HG02798 (cell line): ENCODE results near the gene PATL2.
"Not testable (repeated sequence)": the region's sequence is repeated elsewhere in the genome, so short reads cannot be mapped to it uniquely, and the experiment has no call there.

ENCODE experiments used
- ATAC-seq: cut with Tn5 transposase; IDR thresholded peaks from one replicate; pipeline ENCODE4 v1.9.1; 2021; ENCODE audit warnings: mild to moderate bottlenecking; ENCODE audit not compliant: unreplicated experiment, poor library complexity

The PATL2 gene

DNA sequence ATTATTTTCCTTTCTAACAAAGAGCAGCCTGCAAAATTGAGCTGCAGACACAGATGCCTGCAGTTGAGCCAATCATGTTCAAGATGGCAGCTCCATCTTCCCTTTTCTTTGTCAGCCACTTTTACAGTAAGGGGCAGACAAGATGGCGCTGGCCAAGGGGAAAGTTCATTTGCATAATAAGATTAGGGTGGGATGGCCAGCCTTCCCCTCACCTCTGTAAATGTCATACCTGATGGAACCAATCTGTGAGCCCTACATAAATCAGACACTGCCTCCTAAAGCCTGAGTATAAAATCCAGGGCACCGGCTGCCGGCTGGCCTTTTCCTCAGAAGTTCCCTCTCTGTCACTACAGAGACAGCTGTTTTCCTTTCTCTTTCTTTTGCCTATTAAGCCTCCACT lies 15.8 kb downstream of the PATL2 start:
- ATAC-seq, result no peak

DNA sequence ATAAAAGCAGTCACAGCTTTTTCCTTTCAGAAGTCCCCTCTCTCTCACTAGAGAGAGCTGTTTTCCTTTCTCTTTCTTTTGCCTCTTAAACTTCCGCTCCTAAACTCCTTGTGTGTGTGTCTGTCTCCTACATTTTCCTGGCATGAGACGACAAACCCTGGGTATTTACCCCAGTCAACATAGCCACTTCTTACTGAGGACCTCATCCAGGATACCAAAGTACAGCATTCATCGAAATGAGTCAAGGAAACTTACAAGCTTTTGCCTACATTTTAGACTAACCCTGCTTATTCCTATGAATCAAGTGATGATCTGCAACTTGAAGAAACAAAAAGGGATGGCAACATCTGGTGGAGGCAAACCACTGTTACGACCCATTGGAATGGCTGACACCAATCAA lies 16.7 kb downstream of the PATL2 start:
- ATAC-seq, result no peak

DNA sequence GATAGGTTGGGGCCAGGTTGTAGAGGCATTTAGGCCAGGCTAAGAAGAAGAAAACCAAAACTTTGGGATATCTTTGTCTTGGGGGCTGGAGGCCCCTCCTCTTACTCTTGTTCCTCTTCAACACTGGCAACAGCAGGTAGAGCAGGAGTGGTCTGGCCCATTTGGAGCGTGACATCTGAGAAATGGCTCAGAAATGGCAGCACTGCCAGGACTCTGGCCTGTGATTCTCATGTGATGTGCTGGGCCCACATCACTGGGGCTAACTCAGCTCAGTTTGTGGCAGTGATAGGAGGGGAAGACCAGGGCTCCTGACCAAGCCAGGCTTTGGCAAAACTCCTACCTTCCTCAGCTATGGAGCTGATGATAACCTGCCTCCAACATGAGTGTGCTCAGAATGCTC lies 18.5 kb downstream of the PATL2 start:
- ATAC-seq, result no peak

DNA sequence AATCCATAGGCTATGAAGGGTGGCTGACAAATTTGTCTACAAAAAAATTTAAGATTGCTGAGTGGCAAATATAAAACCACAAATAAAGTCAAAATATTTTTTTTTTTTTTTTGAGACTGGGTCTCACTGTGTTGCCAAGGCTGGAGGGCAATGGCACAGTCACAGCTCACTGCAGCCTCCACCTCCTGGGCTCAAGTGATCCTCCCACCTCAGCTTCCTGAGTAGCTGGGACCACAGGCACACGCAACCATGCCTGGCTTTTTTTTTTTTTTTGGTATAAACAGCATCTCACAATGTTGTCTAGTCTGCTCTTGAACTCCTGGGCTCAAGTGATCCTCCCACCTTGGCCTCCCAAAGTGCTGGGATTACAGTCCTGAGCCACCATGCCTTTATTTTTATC lies 20.9 kb downstream of the PATL2 start:
- ATAC-seq, result not testable (repeated sequence)

DNA sequence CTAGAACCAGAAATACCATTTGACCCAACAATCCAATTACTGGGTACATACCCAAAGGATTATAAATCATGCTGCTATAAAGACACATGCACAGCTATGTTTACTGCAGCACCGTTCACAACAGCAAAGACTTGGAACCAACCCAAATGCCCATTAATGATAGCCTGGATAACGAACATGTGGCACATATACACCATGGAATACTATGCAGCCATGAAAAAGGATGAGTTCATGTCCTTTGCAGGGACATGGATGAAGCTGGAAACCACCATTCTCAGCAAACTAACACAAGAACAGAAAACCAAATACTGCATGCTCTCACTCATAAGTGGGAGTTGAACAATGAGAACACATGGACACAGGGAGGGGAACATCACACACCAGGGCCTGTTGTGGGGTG lies 21.8 kb downstream of the PATL2 start:
- not testable (repeated sequence) for ATAC-seq

DNA sequence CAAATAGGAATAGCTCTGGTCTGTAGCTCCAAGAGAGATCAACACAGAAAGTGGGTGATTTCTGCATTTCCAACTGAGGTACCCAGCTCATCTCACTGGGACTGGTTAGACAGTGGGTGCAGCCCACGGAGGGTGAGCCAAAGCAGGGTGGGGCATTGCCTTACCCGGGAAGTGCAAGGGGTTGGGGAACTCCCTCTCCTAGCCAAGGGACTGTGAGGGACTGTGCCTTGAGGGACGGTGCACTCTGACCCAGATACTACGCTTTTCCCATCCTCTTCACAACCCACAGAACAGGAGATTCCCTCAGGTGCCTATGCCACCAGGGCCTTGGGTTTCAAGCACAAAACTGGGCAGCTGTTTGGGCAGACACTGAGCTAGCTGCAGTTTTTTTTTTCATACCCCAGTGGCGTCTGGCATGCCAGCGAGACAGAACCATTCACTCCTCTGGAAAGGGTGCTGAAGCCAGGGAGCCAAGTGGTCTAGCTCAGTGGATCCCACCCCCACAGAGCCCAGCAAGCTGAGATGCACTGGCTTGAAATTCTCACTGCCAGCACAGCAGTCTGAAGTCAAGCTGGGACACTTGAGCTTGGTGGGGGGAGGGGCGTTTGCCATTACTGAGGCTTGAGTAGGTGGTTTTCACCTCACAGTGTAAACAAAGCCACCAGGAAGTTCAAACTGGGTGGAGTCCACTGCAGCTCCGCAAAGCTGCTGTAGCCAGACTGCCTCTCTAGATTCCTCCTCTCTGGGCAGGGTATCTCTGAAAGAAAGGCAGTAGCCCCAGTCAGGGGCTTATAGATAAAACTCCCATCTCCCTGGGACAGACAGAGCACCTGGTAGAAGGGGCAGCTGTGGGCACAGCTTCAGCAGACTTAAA lies 28.1 kb downstream of the PATL2 start:
- not testable (repeated sequence) for ATAC-seq

DNA sequence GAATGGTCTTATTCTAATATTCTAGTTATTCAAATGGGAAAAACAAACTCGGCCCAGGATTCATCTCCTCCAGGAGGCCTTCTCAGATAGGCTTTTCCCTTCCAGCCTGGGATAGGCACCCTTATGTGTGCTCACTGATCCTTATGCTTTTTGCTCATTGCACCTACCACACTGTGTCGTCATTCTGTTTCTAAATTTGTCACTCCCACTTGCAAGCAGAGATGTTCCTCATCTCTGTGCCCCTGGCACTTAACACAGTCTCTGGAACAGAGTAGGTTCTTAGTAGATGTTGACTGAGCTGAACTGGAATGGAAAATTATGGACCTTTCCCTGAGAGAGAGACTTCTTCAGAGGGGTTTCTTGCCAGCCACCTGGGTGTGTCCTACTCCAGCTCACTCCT lies 28.9 kb downstream of the PATL2 start:
- ATAC-seq, result no peak

DNA sequence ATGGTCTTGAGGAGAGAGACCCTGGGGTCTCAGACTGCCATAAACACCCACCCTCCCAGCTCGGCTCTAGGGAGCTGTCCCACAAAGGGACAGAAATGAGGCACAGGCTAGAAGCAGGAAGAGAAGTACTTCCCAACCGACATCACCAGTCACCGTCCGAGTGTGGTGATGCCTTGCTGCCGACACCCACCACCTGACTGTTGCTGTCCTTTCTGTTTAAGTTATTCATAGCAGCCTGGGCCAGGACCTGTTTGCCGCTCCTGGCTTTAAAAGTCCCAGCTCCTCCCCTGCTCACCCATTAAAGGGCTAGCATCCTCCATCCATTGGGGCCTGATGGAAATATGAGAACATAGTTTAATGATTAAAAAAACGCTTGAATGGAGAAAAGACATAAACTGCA lies 34.4 kb downstream of the PATL2 start:
- ATAC-seq, result no peak

DNA sequence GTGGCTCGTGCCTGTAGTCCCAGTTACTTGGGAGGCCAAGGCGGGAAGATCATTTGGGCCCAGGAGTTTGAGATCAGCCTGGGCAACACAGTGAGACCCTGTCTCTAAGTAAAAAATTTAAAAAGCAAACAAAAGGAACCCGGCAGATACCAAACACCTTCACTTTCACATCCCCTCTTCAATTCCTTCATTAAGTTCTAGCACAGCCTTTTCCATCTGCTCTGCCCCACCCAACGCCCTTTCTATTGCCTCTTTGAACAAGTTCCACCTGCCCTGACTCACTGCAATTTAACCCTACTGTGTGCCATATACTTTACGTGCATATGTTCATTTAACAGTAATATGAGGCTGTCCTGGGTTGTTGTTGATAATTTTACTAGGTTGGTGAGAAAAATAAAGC lies 35.2 kb downstream of the PATL2 start:
- ATAC-seq, result no peak

DNA sequence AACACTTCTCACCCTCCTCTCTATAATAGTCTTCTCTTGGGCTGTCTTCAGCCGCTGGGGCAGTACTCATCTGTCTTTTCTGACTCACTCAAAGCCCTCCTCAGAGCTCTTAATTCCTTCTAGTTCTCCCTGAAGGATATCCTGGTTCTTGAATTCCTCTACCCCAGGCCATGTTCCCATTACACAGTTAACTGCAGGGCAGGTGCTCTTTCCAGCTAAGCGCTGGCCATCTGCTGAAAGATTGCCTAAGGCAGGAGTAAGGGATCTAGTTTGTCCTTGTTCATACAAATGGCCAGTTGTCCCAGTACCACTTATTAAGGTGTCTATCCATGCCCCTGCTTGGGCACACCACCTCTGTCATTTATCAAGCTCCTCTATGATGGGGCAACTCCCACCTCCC lies 37.5 kb downstream of the PATL2 start:
- no peak for ATAC-seq

DNA sequence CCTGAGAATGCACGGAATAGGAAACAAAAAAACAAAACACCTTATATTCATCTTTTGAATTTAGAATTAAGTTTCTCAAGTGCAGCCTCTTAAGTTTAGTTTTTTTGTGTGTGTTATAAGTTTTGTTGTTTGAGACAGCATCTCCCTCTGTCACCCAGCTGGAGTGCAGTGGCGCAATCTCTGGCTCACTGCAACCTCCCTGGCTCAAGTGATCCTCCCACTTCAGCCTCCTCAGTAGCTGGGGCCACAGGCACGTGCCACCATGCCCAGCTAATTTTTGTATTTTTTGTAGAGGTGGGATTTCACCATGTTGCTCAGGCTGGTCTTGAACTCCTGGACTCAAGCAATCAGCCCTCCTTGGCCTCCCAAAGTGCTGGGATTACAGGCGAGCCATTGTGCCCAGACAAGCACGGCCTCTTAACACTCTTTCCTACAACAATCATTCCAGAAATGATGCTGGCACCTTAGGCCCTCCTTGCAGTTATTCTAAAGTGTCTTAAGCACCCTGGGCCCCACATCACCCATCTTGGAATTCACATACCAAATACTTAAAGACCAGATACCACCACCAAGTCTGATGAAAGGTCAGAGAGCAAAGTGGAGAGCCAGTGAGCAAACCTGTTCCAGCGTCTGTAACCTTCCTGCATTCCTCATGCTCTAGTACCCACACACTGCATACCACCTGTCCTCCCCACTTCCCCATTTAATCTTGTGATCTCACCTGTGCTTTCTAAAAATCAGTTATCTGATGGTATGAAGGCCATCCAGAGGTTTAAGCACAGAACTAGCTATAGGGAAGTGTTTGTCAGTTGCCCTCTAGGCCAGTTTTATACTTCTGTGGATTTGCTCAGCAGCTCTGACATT lies 40.8 kb downstream of the PATL2 start:
- ATAC-seq, result no peak

DNA sequence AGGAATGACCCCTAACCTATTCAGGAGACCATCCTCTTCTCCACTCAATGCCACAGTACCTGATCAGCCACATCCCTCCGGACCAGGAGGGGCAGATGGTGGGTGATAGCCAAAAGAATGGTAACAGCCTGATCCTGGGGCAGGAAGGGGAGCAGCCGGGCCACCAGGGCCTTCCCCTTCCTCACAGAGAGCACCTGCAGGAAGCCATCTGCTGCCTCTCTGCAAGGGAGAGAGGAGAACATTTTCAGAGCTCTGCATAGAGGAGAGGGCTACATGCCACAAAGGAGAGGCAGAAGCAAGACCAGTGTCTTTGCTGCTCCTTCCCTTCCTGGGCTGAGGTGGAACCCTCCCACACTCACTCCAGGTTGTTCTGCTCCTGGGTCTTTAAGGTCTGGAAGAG lies 42.2 kb downstream of the PATL2 start:
- no peak for ATAC-seq

DNA sequence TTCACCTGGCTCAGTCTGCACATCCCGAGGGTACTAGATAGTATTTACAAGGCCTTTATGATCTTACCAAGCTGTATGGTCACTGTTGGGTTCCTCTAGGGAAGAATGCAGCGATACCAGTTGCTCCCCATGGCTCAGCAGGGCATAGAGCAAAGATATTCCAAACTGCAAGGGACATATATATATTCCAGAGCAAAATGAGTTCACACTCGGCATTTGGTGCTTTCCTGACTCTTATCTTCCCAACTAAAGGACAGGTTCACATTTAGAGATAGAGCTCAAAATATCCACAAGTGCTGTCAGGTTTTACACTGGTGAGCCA lies 44.1 kb downstream of the PATL2 start:
- ATAC-seq, result no peak

DNA sequence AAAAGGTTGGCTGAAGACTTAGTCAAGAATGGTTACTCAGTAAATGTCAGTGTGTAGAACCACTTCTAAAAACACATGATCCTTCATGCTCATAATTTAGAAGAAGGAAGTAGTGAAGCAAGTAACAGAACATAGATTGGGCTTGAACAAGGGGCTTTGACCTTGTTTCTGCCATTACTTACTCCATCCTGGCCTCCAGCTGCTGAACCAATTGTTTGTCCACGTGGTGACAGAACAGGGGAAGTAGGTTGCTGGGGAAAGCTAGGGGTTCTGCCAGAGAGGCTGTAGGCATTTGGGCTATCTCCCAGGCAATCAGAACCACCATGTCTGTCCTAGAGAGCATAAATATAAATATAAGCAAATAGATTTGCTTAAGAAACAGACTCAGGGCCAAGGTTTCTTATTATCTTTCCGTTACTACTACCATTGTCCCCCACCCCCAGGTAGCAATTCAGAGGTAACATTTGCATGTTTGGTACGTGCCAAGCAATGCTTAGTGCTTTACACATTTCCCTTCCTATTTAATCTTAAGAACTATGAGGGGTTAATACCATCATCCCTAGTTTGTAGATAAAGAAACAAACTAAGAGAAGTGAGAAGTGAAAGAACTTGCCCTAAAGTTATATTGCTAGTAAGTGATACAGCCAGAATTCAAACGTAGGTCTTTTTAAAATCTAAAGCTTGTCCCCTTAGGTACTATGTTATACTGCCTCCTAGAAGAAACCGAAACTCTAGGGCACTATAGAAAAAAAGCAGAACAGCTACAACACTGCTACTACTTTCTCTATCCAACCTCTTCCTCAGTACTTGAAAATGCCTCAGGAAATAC lies 44.7 kb downstream of the PATL2 start:
- no peak for ATAC-seq

DNA sequence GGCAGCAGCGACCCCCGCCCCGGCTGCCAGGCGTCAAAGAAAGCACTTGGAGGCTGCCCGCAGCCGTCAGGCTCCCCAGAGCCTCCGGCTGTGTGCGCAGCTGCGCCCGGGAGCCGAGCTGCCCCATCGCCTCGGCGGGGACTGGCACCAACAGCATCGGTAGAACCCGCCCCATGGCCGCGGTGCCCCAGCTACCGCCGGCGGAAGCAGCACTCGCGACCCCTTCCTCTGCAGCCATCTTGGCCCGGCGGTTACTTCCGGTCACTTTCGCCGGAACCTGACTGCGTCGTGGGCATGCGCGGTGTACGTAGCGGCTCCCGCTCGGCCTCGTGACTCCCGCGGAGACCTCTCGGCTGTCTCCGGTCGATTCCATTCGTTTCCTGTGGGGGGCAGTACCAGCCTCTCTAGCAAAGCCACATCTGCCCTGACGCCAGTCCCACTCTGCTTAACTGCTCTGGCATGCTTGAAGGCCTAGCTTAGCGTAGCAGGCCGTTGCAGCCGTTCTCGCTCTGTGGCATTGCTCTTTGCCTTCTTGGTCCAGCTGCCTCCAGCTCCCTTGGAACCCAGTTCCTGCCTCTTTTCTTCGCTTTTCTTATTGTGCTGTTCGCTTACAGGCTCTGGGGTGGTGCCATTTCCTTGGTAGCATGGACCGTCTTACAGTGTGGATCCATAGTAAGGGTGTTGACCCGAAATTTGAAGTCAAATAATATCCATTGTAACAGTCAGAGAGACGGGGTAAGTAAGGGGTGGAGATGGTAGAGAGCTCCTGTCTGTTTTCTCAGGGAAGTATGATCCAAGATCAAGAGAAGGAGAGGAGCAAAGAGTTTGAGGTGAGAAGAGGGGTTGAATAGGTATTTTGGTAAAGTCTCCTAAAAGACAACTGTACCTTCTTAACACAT lies 47.5 kb downstream of the PATL2 start, which contains the start of gene SPG11:
SPG11 (minus strand) TSS at position 253 of the 899 bp plus-strand sequence; CDS start at position 238, 15 bp downstream.
- ATAC-seq, result peak; percentile 85

DNA sequence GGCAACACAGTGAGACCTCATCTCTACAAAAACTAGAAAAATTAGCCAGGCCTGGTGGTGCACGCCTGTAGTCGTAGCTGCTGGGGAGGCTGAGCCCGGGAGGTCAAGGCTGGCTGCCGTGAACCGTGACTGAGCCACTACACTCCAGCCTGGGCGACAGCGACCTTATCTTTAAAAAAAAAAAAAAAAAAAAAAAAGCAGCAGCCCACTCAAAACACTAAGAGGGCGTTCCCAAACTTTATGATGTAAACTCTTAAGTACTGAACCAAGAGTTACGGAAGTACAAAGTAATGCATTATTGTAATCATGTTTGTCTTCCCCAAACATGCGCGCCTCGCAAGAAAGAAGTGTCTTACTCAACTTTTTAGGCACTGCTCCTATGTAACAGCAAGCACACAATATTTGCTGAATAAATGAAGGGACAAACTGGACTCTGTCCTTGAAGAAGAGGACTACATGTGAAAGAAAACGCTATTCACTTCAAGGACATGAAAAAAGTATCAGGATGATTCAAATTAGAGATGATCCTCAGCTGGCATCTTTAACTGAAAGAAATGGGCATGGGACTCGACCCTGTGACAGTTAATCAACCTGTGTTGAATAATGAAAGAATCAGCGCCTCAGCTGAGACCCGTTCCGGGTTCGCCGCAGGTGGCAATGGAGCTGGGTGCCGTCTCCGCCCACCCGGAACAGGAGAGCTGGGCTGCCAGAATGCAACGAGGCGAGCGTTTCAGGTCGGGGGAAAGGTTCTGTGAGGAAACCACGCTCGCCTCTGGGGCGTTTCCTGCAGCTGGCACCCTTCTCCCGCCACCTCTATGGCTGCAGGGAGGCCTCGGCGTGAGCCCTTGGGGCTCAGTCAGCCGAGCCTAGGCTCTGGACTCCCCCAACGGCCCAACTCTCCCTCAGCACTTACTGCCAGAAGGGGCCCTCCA lies 48.4 kb downstream of the PATL2 start:
- peak; percentile 61 for ATAC-seq

DNA sequence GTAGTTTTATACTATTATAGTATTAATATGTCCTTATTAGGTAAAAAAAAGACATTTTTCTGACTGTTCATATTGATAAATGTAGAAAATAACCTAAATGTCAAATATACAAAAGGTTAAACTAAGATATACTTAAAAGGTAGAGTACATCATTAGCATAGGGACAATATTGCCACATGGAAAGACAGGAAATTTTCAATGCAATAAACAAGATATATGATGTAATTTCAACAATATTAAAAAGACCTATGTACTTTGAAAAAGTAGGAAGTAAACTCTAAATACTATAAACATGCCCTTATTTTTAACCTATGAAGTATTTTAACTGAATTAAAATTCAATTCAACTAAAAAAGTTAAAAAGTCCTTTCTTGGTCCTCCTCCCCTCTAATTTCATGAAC lies 49.5 kb downstream of the PATL2 start:
- ATAC-seq, result no peak

DNA sequence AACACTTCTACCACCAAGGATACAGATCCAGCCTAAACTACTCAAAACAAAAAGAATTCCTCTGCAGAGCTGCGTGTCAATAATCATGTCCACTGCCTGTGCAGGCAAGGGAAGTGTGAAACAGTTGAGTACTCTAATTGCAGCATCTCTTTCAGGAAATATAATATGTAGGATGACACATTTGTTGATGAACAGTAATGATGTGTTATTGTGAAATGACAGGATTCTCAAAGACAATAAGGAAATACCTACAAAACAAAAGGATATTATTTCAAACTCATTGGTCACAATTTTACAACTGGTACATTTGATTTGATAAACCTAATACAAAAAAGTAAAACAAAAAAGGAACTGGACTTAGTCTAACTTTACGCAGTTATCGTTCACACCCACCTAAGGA lies 52.1 kb downstream of the PATL2 start:
- ATAC-seq, result no peak

DNA sequence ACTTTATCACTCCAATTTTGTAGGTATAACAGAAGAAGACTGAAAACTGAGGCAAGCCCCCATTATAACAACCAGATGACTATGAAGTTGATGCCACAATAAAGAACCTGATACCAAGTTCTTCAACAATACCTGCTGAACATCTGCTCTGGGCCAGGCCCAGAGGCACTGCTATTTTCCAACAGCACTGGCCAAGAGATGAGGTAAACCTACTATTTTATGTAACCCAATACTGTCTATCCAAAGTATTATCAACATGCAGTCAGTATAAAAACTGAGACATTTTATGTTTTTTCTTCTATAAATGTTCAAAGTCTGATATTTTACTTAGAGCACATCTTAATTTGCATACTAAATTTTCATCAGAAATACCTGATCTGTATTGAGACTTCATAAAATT lies 53.7 kb downstream of the PATL2 start:
- no peak for ATAC-seq
